A549 (cell line): ENCODE measurements around the gene PDE8B.

ENCODE experiments used
- CHD2 ChIP-seq: fragments of 150-350 bp; IDR thresholded peaks from 2 replicates; pipeline ENCODE4 v1.6.1; 2014; ENCODE audit warnings: low read length; ENCODE audit not compliant: partially characterized antibody
- JUN ChIP-seq, 2 experiments: fragments of >200 bp; sonication (Bioruptor Twin); formaldehyde crosslinking; IDR thresholded peaks; 2 replicates in 1 of 2; 3 replicates in 1 of 2; pipeline ENCODE4 v1.6.1; 2016 to 2017
- MYC ChIP-seq: IDR thresholded peaks from 2 replicates; pipeline ENCODE4 v1.6.1; 2012; ENCODE audit warnings: mild to moderate bottlenecking, inconsistent platforms, low read length, improper control_type of control experiment, borderline replicate concordance
- POLR2A ChIP-seq: IDR thresholded peaks from 2 replicates; pipeline ENCODE4 v1.6.1; 2012; ENCODE audit warnings: mild to moderate bottlenecking, low read length
- RFX5 ChIP-seq: fragments of 450-650 bp; IDR thresholded peaks from 2 replicates; pipeline ENCODE4 v1.7.1; 2014; ENCODE audit warnings: antibody characterized with exemption, mild to moderate bottlenecking, moderate library complexity
- ZNF302 ChIP-seq: fragments of 250-450 bp; sonication (Bioruptor Pico); IDR thresholded peaks from 2 replicates; pipeline ENCODE4 v1.9.0; 2021; ENCODE audit warnings: inconsistent platforms, mild to moderate bottlenecking, moderate library complexity
- TF ChIP-seq, protein P1 (sequence below): fragments of >200 bp; sonication (Bioruptor Twin); formaldehyde crosslinking; IDR thresholded peaks from 3 replicates; pipeline ENCODE4 v1.5.1; 2016
- TF ChIP-seq, protein P2 (sequence below): IDR thresholded peaks from 2 replicates; pipeline ENCODE4 v1.6.1; 2012

DNA sequence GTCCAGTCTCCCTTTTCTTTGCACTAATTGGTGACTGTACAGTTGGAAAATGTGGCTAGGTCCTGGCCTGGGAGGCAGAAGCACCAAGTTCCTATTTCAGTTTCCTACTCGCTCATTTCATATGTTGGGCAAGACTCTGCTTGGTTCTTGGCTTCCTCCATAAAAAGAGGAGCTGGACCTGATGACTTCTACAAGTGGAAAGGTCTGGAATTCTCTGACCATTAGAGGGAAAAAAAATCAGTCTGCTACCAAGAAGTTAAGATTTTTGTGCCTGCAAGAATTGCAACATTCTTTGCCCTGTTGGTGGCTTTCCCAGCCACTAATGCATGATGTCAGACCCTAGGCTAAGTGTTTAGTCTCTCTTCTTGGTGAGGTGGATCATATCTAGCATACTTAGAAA lies 190.2 kb downstream of the PDE8B start:
- TF ChIP-seq, protein P1, sequence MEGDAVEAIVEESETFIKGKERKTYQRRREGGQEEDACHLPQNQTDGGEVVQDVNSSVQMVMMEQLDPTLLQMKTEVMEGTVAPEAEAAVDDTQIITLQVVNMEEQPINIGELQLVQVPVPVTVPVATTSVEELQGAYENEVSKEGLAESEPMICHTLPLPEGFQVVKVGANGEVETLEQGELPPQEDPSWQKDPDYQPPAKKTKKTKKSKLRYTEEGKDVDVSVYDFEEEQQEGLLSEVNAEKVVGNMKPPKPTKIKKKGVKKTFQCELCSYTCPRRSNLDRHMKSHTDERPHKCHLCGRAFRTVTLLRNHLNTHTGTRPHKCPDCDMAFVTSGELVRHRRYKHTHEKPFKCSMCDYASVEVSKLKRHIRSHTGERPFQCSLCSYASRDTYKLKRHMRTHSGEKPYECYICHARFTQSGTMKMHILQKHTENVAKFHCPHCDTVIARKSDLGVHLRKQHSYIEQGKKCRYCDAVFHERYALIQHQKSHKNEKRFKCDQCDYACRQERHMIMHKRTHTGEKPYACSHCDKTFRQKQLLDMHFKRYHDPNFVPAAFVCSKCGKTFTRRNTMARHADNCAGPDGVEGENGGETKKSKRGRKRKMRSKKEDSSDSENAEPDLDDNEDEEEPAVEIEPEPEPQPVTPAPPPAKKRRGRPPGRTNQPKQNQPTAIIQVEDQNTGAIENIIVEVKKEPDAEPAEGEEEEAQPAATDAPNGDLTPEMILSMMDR: no peak
- TF ChIP-seq, protein P2, sequence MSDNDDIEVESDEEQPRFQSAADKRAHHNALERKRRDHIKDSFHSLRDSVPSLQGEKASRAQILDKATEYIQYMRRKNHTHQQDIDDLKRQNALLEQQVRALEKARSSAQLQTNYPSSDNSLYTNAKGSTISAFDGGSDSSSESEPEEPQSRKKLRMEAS: no peak
- no peak for TF ChIP-seq ZNF302 (CRISPR knock-in tag)
- TF ChIP-seq MYC: no peak
- no peak for TF ChIP-seq CHD2
- TF ChIP-seq POLR2A: no peak
- no peak for TF ChIP-seq JUN (IDR thresholded peaks at IDR 0.05)
- TF ChIP-seq RFX5: no peak
